Activated CD4-positive, alpha-beta memory T cell treated with anti-CD3 and anti-CD28 coated beads for 36 hours (primary cell): ENCODE measurements around the gene TMEM50A. TPM values are rescaled to one million over a fixed set of nuclear protein-coding genes. Genes with fewer than 3 reads are reported as not detected.
"Not testable (repeated sequence)": the region's sequence is repeated elsewhere in the genome, so short reads cannot be mapped to it uniquely, and the experiment has no call there.

Experiments used
- CTCF ChIA-PET: fragments of 350-600 bp; sonication (Branson Sonifier 250); formaldehyde crosslinking; loops from one replicate; lab custom pipeline; 2021; ENCODE audit warnings: antibody characterized with exemption, inconsistent platforms; lab: Charles Lee
- POLR2A ChIA-PET: fragments of 350-600 bp; sonication (Branson Sonifier 250); formaldehyde crosslinking; loops from one replicate; lab custom pipeline; 2021; ENCODE audit warnings: antibody characterized with exemption; lab: Charles Lee
- DNase-seq: peaks from one replicate; pipeline ENCODE4 v3.0.0-alpha.2; 2020
- H3K27ac Mint-ChIP-seq: one replicate; pipeline ENCODE4 v1.8.0; 2021; ENCODE audit warnings: mixed read lengths
- H3K27me3 Mint-ChIP-seq: one replicate; pipeline ENCODE4 v1.8.0; 2021; ENCODE audit warnings: mixed read lengths
- H3K36me3 Mint-ChIP-seq: one replicate; pipeline ENCODE4 v1.8.0; 2021; ENCODE audit warnings: mixed read lengths
- H3K4me1 Mint-ChIP-seq: one replicate; pipeline ENCODE4 v1.8.0; 2021; ENCODE audit warnings: low read depth, mixed read lengths
- H3K4me3 Mint-ChIP-seq: one replicate; pipeline ENCODE4 v1.8.0; 2021; ENCODE audit warnings: mild to moderate bottlenecking, mixed read lengths
- H3K9me3 Mint-ChIP-seq: one replicate; pipeline ENCODE4 v1.8.0; 2021; ENCODE audit warnings: mixed read lengths
- intact Hi-C: fragments of 100-400 bp; cut with micrococcal nuclease; formaldehyde crosslinking; loops from one replicate; pipeline ENCODE4 v1.15.1; 2023
- total RNA-seq, 2 experiments: library from RNA; stranded (reverse); gene quantifications; one replicate each; pipeline ENCODE4 v1.2.3, GENCODE V29; 2021

TMEM50A gene
- total RNA-seq, 2 experiments from 2014 or later = 124 to 128 TPM

DNA sequence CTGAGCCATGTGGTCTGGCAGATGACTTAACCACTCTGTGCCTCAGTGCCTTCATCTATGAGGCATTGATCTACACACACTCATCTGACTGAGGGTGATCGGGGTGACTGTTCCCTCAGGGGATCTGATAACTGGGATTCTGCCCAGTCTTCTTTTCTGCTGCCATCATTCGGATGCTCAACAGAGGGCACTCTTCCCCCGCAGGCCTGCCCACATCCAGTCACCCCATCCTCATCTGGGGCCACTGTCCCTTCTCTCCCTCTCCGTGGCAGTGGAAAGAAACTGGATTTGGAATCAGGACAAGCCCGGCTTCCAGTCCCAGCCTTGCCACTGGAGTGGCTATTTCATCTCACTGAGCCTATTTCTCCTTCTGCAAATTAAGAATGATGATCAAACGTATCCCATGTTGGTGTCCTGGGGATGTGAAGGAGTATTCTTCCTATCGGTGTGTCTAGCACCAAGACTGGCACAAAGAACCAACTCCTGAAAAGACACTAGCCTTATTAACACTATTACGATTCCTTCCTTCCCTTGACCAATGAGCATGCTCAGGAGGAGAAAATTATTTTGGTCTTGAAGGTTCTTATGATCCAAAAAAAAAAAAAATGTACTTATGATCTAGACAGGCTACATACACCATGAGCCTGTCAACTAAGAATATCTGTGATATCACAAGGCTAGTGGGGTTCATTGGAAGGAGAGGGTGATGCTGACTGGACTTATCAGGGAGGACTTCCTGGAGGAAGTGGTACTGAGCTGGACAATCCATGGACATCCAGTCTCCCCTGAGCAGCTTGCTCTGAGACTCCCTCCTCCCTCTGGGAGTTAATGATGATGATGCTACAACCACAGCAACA is 65.0 kb downstream of the TMEM50A start:
- intact Hi-C loops = loop anchor here (10.0 kb wide), 1 partner anchor 122 kb away; no protein-coding TSS in a partner anchor
- DNase-seq = peak; percentile 16
- H3K4me1 Mint-ChIP-seq, H3K9me3 Mint-ChIP-seq, H3K36me3 Mint-ChIP-seq, H3K27me3 Mint-ChIP-seq, H3K4me3 Mint-ChIP-seq, POLR2A ChIA-PET, H3K27ac Mint-ChIP-seq: not testable (repeated sequence)
- CTCF ChIA-PET = interaction anchor here (0.6 to 0.7 kb wide), 5 partner anchors 89 to 751 kb away, joined by 3 to 7 read pairs (median 4); partner anchors contain the start of gene SELENON

DNA sequence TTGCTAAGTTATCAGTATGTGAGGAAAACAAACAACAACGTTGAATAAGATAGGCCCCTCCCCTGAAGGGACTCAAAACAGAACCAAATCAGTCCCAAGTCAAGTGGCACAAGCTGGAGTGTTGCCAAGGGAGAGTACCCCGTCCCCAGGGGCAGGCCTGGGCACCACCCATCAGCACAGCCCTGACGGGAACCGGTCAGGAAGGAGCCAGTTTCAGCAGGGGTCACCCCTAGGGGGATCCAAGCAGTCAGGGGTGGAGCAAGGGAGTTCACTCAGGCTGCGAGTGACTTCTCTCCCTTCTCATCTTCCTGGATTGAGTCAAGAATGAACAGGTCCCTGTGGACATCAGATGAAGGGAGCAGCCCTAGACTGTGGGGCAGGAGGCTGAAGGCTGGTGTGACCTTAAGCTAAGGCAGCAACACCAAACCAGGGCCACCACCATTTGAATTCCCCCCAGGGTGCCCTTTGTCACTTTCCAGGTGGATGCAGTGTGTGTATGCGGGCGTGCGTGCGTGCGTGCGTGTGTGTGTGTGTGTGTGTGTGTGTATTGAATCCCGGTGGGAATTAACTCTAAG is 67.7 kb downstream of the TMEM50A start:
- H3K9me3 Mint-ChIP-seq, CTCF ChIA-PET, H3K27me3 Mint-ChIP-seq, H3K4me3 Mint-ChIP-seq, H3K4me1 Mint-ChIP-seq, H3K27ac Mint-ChIP-seq, DNase-seq, POLR2A ChIA-PET, H3K36me3 Mint-ChIP-seq: not testable (repeated sequence)
- intact Hi-C loops = loop anchor here (10.0 kb wide), 1 partner anchor 119 kb away; no protein-coding TSS in a partner anchor

DNA sequence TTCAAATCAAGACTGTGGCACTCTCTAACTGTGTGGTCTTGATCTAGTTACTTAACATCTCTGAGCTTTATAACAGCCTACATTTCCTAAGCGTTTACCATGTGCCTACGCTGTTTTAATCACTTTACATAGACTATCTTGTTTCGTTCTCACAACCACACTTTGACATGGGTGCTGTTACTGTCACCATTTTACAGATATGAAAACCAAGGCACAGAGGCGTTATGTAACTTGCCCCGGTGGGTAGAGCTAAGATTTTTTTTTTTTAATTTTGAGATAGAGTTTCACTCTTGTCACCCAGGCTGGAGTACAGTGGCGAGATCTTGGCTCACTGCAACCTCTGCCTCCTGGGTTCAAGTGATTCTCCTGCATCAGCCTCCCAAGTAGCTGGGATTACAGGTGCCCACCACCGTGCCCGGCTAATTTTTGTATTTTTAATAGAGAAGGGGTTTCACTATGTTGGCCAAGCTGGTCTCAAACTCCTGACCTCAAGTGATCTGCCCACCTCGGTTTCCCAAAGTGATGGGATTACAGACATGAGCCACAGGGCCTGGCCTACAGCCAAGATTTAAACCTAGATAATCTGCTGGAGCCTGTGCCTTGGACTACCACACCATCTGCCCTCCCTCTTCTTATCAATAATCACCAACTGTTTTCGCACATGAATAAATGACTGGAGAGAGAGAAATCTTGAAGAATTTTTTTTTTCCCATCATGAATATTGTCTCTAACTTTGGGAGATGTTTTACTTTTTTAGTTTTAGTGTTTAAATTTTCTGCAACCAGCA is 71.7 kb downstream of the TMEM50A start:
- H3K27ac Mint-ChIP-seq, H3K9me3 Mint-ChIP-seq, DNase-seq, H3K27me3 Mint-ChIP-seq, POLR2A ChIA-PET, H3K4me3 Mint-ChIP-seq, H3K36me3 Mint-ChIP-seq, H3K4me1 Mint-ChIP-seq: not testable (repeated sequence)
- CTCF ChIA-PET = interaction anchor here (0.7 kb wide), 1 partner anchor 1239 kb away, joined by 3 read pairs; no protein-coding TSS in a partner anchor
- intact Hi-C loops = loop anchor here (5.0 to 10.0 kb wide), 2 partner anchors 115 to 123 kb away; no protein-coding TSS in a partner anchor

Other genes with a start within 250 kb of the TMEM50A start
- 10 to 100 TPM; 45.1 to 45.6 TPM for gene SYF2, start 105.8 kb upstream of the TMEM50A start, total RNA-seq
- 100 to 1,000 TPM; 123 to 143 TPM for gene RSRP1, start 90.9 kb upstream of the TMEM50A start, total RNA-seq
- not detected for gene RHD, start 65.8 kb upstream of the TMEM50A start, total RNA-seq
- gene RHCE, start 82.5 kb downstream of the TMEM50A start, total RNA-seq = under 1 TPM; 0.44 to 0.45 TPM
- 10 to 100 TPM; 11.0 to 11.4 TPM for gene MACO1, start 92.6 kb downstream of the TMEM50A start, total RNA-seq
- 10 to 100 TPM; 11.9 to 14.8 TPM for gene LDLRAP1, start 205.3 kb downstream of the TMEM50A start, total RNA-seq